H9 (cell line): ENCODE results near the gene KRT3. TPM values are rescaled to one million over a fixed set of nuclear protein-coding genes. Genes with fewer than 3 reads are reported as not detected.

Experiments used
- DNase-seq: peaks from one replicate; pipeline ENCODE4 v3.0.0-alpha.2; 2017
- H2AFZ ChIP-seq: one replicate; pipeline ENCODE4 v1.6.1; 2013; ENCODE audit warnings: mild to moderate bottlenecking, low read length, control low read depth, moderate library complexity
- H2AK5ac ChIP-seq: 2 replicates; pipeline ENCODE4 v1.6.1; 2013; ENCODE audit warnings: low read length, control low read depth, mixed read lengths; ENCODE audit not compliant: insufficient read length
- H2BK120ac ChIP-seq: one replicate; pipeline ENCODE4 v1.6.1; 2013; ENCODE audit warnings: low read depth, mild to moderate bottlenecking, low read length, control low read depth, inconsistent platforms; ENCODE audit not compliant: poor library complexity, severe bottlenecking
- H2BK12ac ChIP-seq: 2 replicates; pipeline ENCODE4 v1.6.1; 2013; ENCODE audit warnings: low read length, control low read depth, mixed read lengths, low read depth; ENCODE audit not compliant: insufficient read length
- H2BK15ac ChIP-seq: 2 replicates; pipeline ENCODE4 v1.6.1; 2013; ENCODE audit warnings: low read depth, low read length, control low read depth
- H2BK20ac ChIP-seq: one replicate; pipeline ENCODE4 v1.6.1; 2013; ENCODE audit warnings: low read depth, mild to moderate bottlenecking, low read length, control low read depth, inconsistent platforms; ENCODE audit not compliant: poor library complexity, severe bottlenecking
- H2BK5ac ChIP-seq: 2 replicates; pipeline ENCODE4 v1.6.1; 2013; ENCODE audit warnings: low read length, control low read depth, mixed read lengths; ENCODE audit not compliant: insufficient read length
- H3K14ac ChIP-seq: 2 replicates; pipeline ENCODE4 v1.6.1; 2013; ENCODE audit warnings: low read length, control low read depth; ENCODE audit not compliant: insufficient read depth
- H3K18ac ChIP-seq: 2 replicates; pipeline ENCODE4 v1.6.1; 2013; ENCODE audit warnings: low read depth, mild to moderate bottlenecking, mixed read lengths, low read length, control low read depth; ENCODE audit not compliant: insufficient read length
- H3K23ac ChIP-seq: 2 replicates; pipeline ENCODE4 v1.6.1; 2013; ENCODE audit warnings: low read length, control low read depth, mixed read lengths, low read depth; ENCODE audit not compliant: insufficient read length
- H3K23me2 ChIP-seq: 2 replicates; pipeline ENCODE4 v1.6.1; 2013; ENCODE audit warnings: low read depth, mild to moderate bottlenecking, mixed read lengths, low read length, control low read depth; ENCODE audit not compliant: insufficient read length, poor library complexity, severe bottlenecking
- H3K27ac ChIP-seq: 2 replicates; pipeline ENCODE4 v1.5.1; 2013; ENCODE audit warnings: low read length, control low read depth, mixed read lengths, low read depth; ENCODE audit not compliant: insufficient read length
- H3K27me3 ChIP-seq: 2 replicates; pipeline ENCODE4 v1.6.1; 2013; ENCODE audit warnings: low read length, control low read depth, inconsistent platforms; ENCODE audit not compliant: insufficient read depth
- H3K4ac ChIP-seq: 2 replicates; pipeline ENCODE4 v1.6.1; 2013; ENCODE audit warnings: low read depth, mild to moderate bottlenecking, control low read depth, inconsistent platforms, low read length, moderate library complexity
- H3K4me1 ChIP-seq: 2 replicates; pipeline ENCODE4 v1.6.1; 2013; ENCODE audit warnings: low read length, control low read depth, inconsistent platforms; ENCODE audit not compliant: insufficient read depth
- H3K4me2 ChIP-seq: 2 replicates; pipeline ENCODE4 v1.6.1; 2013; ENCODE audit warnings: low read length, control low read depth, mixed read lengths; ENCODE audit not compliant: insufficient read length, insufficient read depth
- H3K56ac ChIP-seq: 2 replicates; pipeline ENCODE4 v1.6.1; 2013; ENCODE audit warnings: low read depth, mild to moderate bottlenecking, mixed read lengths, low read length, control low read depth; ENCODE audit not compliant: insufficient read length
- H3K79me1 ChIP-seq: 2 replicates; pipeline ENCODE4 v1.6.1; 2013; ENCODE audit warnings: low read depth, mild to moderate bottlenecking, moderate library complexity, low read length, control low read depth, inconsistent platforms; ENCODE audit not compliant: insufficient read depth, poor library complexity, severe bottlenecking
- H3K79me2 ChIP-seq: 2 replicates; pipeline ENCODE4 v1.6.1; 2013; ENCODE audit warnings: low read length, control low read depth, inconsistent platforms; ENCODE audit not compliant: insufficient read depth
- H3K9ac ChIP-seq: 2 replicates; pipeline ENCODE4 v1.6.1; 2013; ENCODE audit warnings: low read length, control low read depth, mixed read lengths; ENCODE audit not compliant: insufficient read length; ENCODE audit errors: extremely low read depth
- H3K9me3 ChIP-seq: one replicate; pipeline ENCODE4 v1.6.1; 2013; ENCODE audit warnings: low read depth, low read length, inconsistent platforms; ENCODE audit not compliant: control insufficient read depth
- H3T11ph ChIP-seq: one replicate; pipeline ENCODE4 v1.6.1; 2013; ENCODE audit warnings: mild to moderate bottlenecking, low read length, control low read depth, inconsistent platforms
- H4K20me1 ChIP-seq: one replicate; pipeline ENCODE4 v1.6.1; 2013; ENCODE audit not compliant: control insufficient read depth, insufficient read length, insufficient read depth
- H4K5ac ChIP-seq: 2 replicates; pipeline ENCODE4 v1.6.1; 2013; ENCODE audit warnings: low read depth, mild to moderate bottlenecking, mixed read lengths, low read length, control low read depth; ENCODE audit not compliant: insufficient read length
- H4K8ac ChIP-seq: replicated peaks from 2 replicates; pipeline ENCODE4 v1.6.1; 2013; ENCODE audit warnings: low read length, control low read depth, mixed read lengths, low read depth; ENCODE audit not compliant: insufficient read length
- H4K91ac ChIP-seq: 2 replicates; pipeline ENCODE4 v1.6.1; 2013; ENCODE audit warnings: low read depth, mild to moderate bottlenecking, moderate library complexity, mixed read lengths, low read length, control low read depth; ENCODE audit not compliant: insufficient read length
- H3K27ac Mint-ChIP-seq, 3 experiments: 2 replicates in 2 of 3; 3 replicates in 1 of 3; pipeline ENCODE4 v1.8.0; 2020 to 2021; ENCODE audit warnings: mixed read lengths in 3 of 3, mild to moderate bottlenecking in 1 of 3, moderate library complexity in 1 of 3
- H3K27me3 Mint-ChIP-seq: 2 replicates; pipeline ENCODE4 v1.8.0; 2021; ENCODE audit warnings: low read depth, mild to moderate bottlenecking, moderate library complexity, mixed read lengths
- H3K36me3 Mint-ChIP-seq, 3 experiments: 2 replicates in 2 of 3; 3 replicates in 1 of 3; pipeline ENCODE4 v1.8.0; 2020 to 2021; ENCODE audit warnings: low read depth in 3 of 3, mixed read lengths in 3 of 3; ENCODE audit not compliant: insufficient read depth in 1 of 3
- H3K4me1 Mint-ChIP-seq, 2 experiments: 2 replicates each; pipeline ENCODE4 v1.8.0; 2020; ENCODE audit warnings: mixed read lengths in 2 of 2
- H3K4me3 Mint-ChIP-seq, 2 experiments: 2 replicates in 1 of 2; 3 replicates in 1 of 2; pipeline ENCODE4 v1.8.0; 2020 to 2021; ENCODE audit warnings: mild to moderate bottlenecking in 2 of 2, mixed read lengths in 2 of 2, moderate library complexity in 1 of 2
- H3K9me3 Mint-ChIP-seq, 2 experiments: 2 replicates in 1 of 2; 3 replicates in 1 of 2; pipeline ENCODE4 v1.8.0; 2020; ENCODE audit warnings: mild to moderate bottlenecking in 2 of 2, mixed read lengths in 2 of 2, moderate library complexity in 1 of 2
- WGBS: extraction: QIAGEN DNeasy Blood & Tissue Kit; methylation state at CpG from one replicate; pipeline ENCODE4 v1.1.7; 2013; ENCODE audit warnings: missing lambda C conversion rate, low lambda C conversion rate, mixed read lengths; ENCODE audit not compliant: insufficient read length; ENCODE audit errors: extremely low coverage; 5-methylcytosine and 5-hydroxymethylcytosine counted together
- total RNA-seq: library from RNA; stranded (reverse); gene quantifications from 2 replicates; pipeline ENCODE4 v1.2.1, GENCODE V29; 2021
- TF ChIP-seq, protein P1 (sequence below): fragments of 200-600 bp; sonication (generic); conservative IDR thresholded peaks from 3 replicates; pipeline ENCODE4 v1.8.0; 2021; ENCODE audit warnings: antibody characterized with exemption, mild to moderate bottlenecking

Gene KRT3
- total RNA-seq, 1 experiment from 2014 or later, result not detected

DNA sequence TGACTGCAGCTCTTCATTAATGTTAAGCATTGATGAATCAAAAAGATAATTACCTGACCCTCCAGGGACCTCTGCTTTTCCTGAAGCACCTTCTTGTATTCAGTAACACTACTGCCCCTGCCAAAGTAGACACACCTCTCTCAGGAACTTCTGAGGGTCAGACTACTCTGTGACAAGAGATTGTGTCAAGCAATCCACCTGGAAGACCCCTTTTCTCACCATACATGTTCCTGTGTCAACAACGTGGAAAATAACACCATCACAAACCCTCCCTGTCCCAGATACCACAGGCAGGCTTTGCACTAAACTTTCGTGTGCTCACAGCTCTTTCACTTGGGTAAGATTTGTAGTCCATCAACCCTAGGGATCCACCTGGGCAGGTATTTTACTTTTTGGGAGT is 31.9 kb downstream of the KRT3 start:
- H2AK5ac ChIP-seq, result no peak overlapping the region
- Mint-ChIP-seq H3K27me3 (peaks cover 23% of the 10 kb centered on the region), H3K27ac (no peak overlapping the region), H3K9me3 (peaks cover 17 to 32% of the 10 kb centered on the region in 2 experiments), H3K4me1 (no peaks in the 10 kb centered on the region), H3K36me3 (peaks cover 0 to 3% (median 0%) of the 10 kb centered on the region in 3 experiments; a peak in 1 of 7 replicates), H3K4me3 (no peak overlapping the region)
- no peak overlapping the region for H2BK120ac ChIP-seq
- no peaks in the 10 kb centered on the region for H3K9me3 ChIP-seq
- no peaks in the 10 kb centered on the region for H3K79me1 ChIP-seq
- H3K27me3 ChIP-seq, result no peaks in the 10 kb centered on the region
- no peaks in the 10 kb centered on the region for H4K20me1 ChIP-seq
- H2BK20ac ChIP-seq, result no peak overlapping the region
- H2BK12ac ChIP-seq, result no peak overlapping the region
- TF ChIP-seq, protein P1, sequence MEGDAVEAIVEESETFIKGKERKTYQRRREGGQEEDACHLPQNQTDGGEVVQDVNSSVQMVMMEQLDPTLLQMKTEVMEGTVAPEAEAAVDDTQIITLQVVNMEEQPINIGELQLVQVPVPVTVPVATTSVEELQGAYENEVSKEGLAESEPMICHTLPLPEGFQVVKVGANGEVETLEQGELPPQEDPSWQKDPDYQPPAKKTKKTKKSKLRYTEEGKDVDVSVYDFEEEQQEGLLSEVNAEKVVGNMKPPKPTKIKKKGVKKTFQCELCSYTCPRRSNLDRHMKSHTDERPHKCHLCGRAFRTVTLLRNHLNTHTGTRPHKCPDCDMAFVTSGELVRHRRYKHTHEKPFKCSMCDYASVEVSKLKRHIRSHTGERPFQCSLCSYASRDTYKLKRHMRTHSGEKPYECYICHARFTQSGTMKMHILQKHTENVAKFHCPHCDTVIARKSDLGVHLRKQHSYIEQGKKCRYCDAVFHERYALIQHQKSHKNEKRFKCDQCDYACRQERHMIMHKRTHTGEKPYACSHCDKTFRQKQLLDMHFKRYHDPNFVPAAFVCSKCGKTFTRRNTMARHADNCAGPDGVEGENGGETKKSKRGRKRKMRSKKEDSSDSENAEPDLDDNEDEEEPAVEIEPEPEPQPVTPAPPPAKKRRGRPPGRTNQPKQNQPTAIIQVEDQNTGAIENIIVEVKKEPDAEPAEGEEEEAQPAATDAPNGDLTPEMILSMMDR, result no peak
- no peak overlapping the region for H3K27ac ChIP-seq
- no peak overlapping the region for H3K14ac ChIP-seq
- H3K9ac ChIP-seq, result no peak overlapping the region
- H3K4ac ChIP-seq, result no peak overlapping the region
- no peaks in the 10 kb centered on the region for H3K4me1 ChIP-seq
- WGBS, result no CpG with 5 or more reads among the region's 2 CpGs
- no peak overlapping the region for H4K5ac ChIP-seq
- H3K79me2 ChIP-seq, result no peaks in the 10 kb centered on the region
- no peak overlapping the region for H3K56ac ChIP-seq
- no peak overlapping the region for H4K91ac ChIP-seq
- H4K8ac ChIP-seq, result no peak overlapping the region
- H3K23me2 ChIP-seq, result no peaks in the 10 kb centered on the region
- no peak for DNase-seq
- no peak overlapping the region for H3K18ac ChIP-seq
- H2BK15ac ChIP-seq, result no peak overlapping the region
- no peak overlapping the region for H3K23ac ChIP-seq
- no peak overlapping the region for H3T11ph ChIP-seq
- no peak overlapping the region for H2BK5ac ChIP-seq
- no peak overlapping the region for H3K4me2 ChIP-seq
- H2AFZ ChIP-seq, result no peak overlapping the region
